MM.1S (cell line): ENCODE results near the gene RIPOR2.

ENCODE experiments used
- DNase-seq: peaks from one replicate; pipeline ENCODE4 v3.0.0-alpha.2; 2015
- H2AFZ ChIP-seq: fragments of 300-600 bp; sonication (generic); 2 replicates; pipeline ENCODE4 v1.6.0; 2016; ENCODE audit warnings: antibody characterized with exemption, low read length
- H3F3A ChIP-seq: fragments of 300-600 bp; sonication (generic); 2 replicates; pipeline ENCODE4 v1.6.1; 2016; ENCODE audit warnings: mild to moderate bottlenecking, antibody characterized with exemption, low read length, moderate library complexity, mixed read lengths; ENCODE audit not compliant: insufficient read depth
- H3K27ac ChIP-seq: fragments of 300-600 bp; sonication (generic); 2 replicates; pipeline ENCODE4 v1.5.1; 2016; ENCODE audit warnings: mild to moderate bottlenecking, low read length
- H3K27me3 ChIP-seq: fragments of 300-600 bp; sonication (generic); replicated peaks from 2 replicates; pipeline ENCODE4 v1.6.0; 2016; ENCODE audit warnings: low read length; ENCODE audit not compliant: insufficient read depth
- H3K36me3 ChIP-seq: fragments of 300-600 bp; sonication (generic); replicated peaks from 2 replicates; pipeline ENCODE4 v1.6.1; 2016; ENCODE audit warnings: mild to moderate bottlenecking, low read length, mixed read lengths; ENCODE audit not compliant: insufficient read depth
- H3K4me1 ChIP-seq: fragments of 300-600 bp; sonication (generic); 2 replicates; pipeline ENCODE4 v1.6.1; 2016; ENCODE audit warnings: low read length, mixed read lengths
- H3K4me2 ChIP-seq: fragments of 300-600 bp; sonication (generic); 2 replicates; pipeline ENCODE4 v1.6.0; 2016; ENCODE audit warnings: low read depth, low read length
- H3K4me3 ChIP-seq: fragments of 300-600 bp; sonication (generic); 2 replicates; pipeline ENCODE4 v1.5.1; 2016; ENCODE audit warnings: low read length, mixed read lengths
- H3K79me2 ChIP-seq: fragments of 300-600 bp; sonication (generic); 2 replicates; pipeline ENCODE4 v1.6.1; 2016; ENCODE audit warnings: mixed run types, low read length, mixed read lengths
- H3K9ac ChIP-seq: fragments of 300-600 bp; sonication (generic); 2 replicates; pipeline ENCODE4 v1.6.1; 2016; ENCODE audit warnings: low read length, mixed read lengths
- H3K9me2 ChIP-seq: fragments of 300-600 bp; sonication (generic); replicated peaks from 2 replicates; pipeline ENCODE4 v1.6.1; 2016; ENCODE audit warnings: mild to moderate bottlenecking, low read length, mixed read lengths; ENCODE audit not compliant: insufficient read depth
- H3K9me3 ChIP-seq: fragments of 300-600 bp; sonication (generic); replicated peaks from 2 replicates; pipeline ENCODE4 v1.6.1; 2016; ENCODE audit warnings: mild to moderate bottlenecking, low read length, mixed read lengths; ENCODE audit not compliant: insufficient read depth
- H4K20me1 ChIP-seq: fragments of 300-600 bp; sonication (generic); 2 replicates; pipeline ENCODE4 v1.6.1; 2016; ENCODE audit warnings: mild to moderate bottlenecking, low read length, moderate library complexity, mixed read lengths; ENCODE audit not compliant: insufficient read depth
- EZH2 ChIP-seq: fragments of 300-600 bp; sonication (generic); optimal IDR thresholded peaks from 2 replicates; pipeline ENCODE3; 2017; ENCODE audit warnings: low read depth, mild to moderate bottlenecking, antibody characterized with exemption, low read length, mixed read lengths
- EZH2phosphoT487 ChIP-seq: fragments of 300-600 bp; sonication (generic); IDR thresholded peaks from 2 replicates; pipeline ENCODE4 v1.6.1; 2018; ENCODE audit warnings: antibody characterized with exemption, low read length
- TF ChIP-seq, protein P1 (sequence below): fragments of 300-600 bp; sonication (generic); IDR thresholded peaks from 2 replicates; pipeline ENCODE4 v1.5.1; 2016; ENCODE audit warnings: antibody characterized with exemption, low read length, mixed read lengths

Gene RIPOR2

DNA sequence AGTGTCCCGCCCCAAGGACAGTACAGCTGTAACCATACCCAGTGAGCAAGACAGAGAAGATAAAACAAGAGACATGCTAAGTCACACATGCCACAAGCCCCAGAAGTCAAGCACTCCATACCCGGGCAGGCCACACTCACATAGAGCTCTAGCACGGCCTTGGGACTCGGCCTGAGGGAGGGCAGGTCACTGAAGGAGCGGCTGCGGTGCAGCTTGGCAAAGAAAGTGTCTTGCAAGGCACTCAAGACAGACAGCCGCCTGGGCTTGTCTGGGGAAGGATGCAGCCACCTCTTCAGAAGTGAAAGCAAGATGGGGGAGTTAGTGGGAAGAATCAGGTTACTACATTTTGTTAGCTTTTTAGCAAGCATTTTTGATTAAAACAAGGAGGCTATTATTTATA lies 88.4 kb downstream of the RIPOR2 start:
- H3K9me2 ChIP-seq = no peaks in the 10 kb centered on the region
- H4K20me1 ChIP-seq = no peaks in the 10 kb centered on the region
- no peak overlapping the region for H3K9ac ChIP-seq
- H3K9me3 ChIP-seq = no peaks in the 10 kb centered on the region
- TF ChIP-seq, protein P1, sequence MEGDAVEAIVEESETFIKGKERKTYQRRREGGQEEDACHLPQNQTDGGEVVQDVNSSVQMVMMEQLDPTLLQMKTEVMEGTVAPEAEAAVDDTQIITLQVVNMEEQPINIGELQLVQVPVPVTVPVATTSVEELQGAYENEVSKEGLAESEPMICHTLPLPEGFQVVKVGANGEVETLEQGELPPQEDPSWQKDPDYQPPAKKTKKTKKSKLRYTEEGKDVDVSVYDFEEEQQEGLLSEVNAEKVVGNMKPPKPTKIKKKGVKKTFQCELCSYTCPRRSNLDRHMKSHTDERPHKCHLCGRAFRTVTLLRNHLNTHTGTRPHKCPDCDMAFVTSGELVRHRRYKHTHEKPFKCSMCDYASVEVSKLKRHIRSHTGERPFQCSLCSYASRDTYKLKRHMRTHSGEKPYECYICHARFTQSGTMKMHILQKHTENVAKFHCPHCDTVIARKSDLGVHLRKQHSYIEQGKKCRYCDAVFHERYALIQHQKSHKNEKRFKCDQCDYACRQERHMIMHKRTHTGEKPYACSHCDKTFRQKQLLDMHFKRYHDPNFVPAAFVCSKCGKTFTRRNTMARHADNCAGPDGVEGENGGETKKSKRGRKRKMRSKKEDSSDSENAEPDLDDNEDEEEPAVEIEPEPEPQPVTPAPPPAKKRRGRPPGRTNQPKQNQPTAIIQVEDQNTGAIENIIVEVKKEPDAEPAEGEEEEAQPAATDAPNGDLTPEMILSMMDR = no peak
- no peak for TF ChIP-seq EZH2phosphoT487
- no peak for TF ChIP-seq EZH2
- H3K36me3 ChIP-seq = no peaks in the 10 kb centered on the region
- no peaks in the 10 kb centered on the region for H3K79me2 ChIP-seq
- no peaks in the 10 kb centered on the region for H3K27me3 ChIP-seq
- H2AFZ ChIP-seq = no peak overlapping the region
- no peak overlapping the region for H3K27ac ChIP-seq
- H3K4me3 ChIP-seq = no peak overlapping the region
- DNase-seq = no peak
- H3F3A ChIP-seq = no peaks in the 10 kb centered on the region
- H3K4me2 ChIP-seq = no peak overlapping the region
- no peaks in the 10 kb centered on the region for H3K4me1 ChIP-seq

GRCh38 chr6:24845578-24845977 lies 90.2 kb downstream of the RIPOR2 start:
- no peaks in the 10 kb centered on the region for H3K9me2 ChIP-seq
- no peak overlapping the region for H3K9ac ChIP-seq
- no peak overlapping the region for H3K4me2 ChIP-seq
- no peaks in the 10 kb centered on the region for H4K20me1 ChIP-seq
- H3K9me3 ChIP-seq = no peaks in the 10 kb centered on the region
- no peaks in the 10 kb centered on the region for H3K27me3 ChIP-seq
- TF ChIP-seq EZH2phosphoT487 = no peak
- TF ChIP-seq EZH2 = no peak
- no peaks in the 10 kb centered on the region for H3K36me3 ChIP-seq
- no peaks in the 10 kb centered on the region for H3K79me2 ChIP-seq
- no peak overlapping the region for H3K4me3 ChIP-seq
- H3F3A ChIP-seq = no peaks in the 10 kb centered on the region
- H2AFZ ChIP-seq = no peak overlapping the region
- DNase-seq = no peak
- no peak overlapping the region for H3K27ac ChIP-seq
- no peaks in the 10 kb centered on the region for H3K4me1 ChIP-seq

GRCh38 chr6:24844903-24845302 lies 90.9 kb downstream of the RIPOR2 start:
- Histone ChIP-seq H3K27ac (no peak overlapping the region), H4K20me1 (no peaks in the 10 kb centered on the region), H2AFZ (no peak overlapping the region), H3K79me2 (no peaks in the 10 kb centered on the region), H3K4me3 (no peak overlapping the region), H3K36me3 (no peaks in the 10 kb centered on the region), H3K9ac (no peak overlapping the region), H3K9me2 (no peaks in the 10 kb centered on the region), H3K4me2 (no peak overlapping the region), H3K9me3 (no peaks in the 10 kb centered on the region), H3K27me3 (no peaks in the 10 kb centered on the region), H3K4me1 (peaks cover 2% of the 10 kb centered on the region; the same call in 1 of the 2 replicates), H3F3A (no peaks in the 10 kb centered on the region)
- no peak for TF ChIP-seq EZH2
- TF ChIP-seq, protein P1 = no peak
- TF ChIP-seq EZH2phosphoT487 = no peak
- DNase-seq = no peak

DNA sequence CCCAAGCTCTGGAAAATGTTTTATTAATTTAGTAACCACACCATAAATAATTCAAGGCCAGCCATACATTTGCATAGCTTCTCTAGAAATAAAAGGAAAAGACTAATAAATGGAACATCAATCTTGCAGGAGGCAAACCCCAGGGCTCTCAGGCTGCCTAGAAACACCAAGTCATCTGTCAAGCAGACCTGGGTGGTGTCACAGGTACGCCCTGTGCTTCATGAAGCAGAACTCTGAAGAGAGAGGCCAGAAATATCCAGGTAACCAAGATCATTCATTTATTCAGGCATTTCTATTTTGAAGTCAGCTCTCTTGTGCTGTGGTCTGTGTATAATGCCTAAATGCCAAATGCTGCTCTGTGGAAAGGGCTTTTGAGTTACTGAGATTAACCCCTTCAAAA lies 91.7 kb downstream of the RIPOR2 start:
- H2AFZ ChIP-seq = no peak overlapping the region
- H3K79me2 ChIP-seq = no peaks in the 10 kb centered on the region
- H3K9me3 ChIP-seq = no peaks in the 10 kb centered on the region
- H3K9me2 ChIP-seq = no peaks in the 10 kb centered on the region
- peaks cover 8% of the 10 kb centered on the region for H3K4me1 ChIP-seq
- TF ChIP-seq EZH2phosphoT487 (no peak), EZH2 (no peak)
- TF ChIP-seq, protein P1 = no peak
- no peaks in the 10 kb centered on the region for H3K36me3 ChIP-seq
- H3K4me3 ChIP-seq = no peak overlapping the region
- no peaks in the 10 kb centered on the region for H3K27me3 ChIP-seq
- no peak overlapping the region for H3K27ac ChIP-seq
- no peak for DNase-seq
- H3K9ac ChIP-seq = no peak overlapping the region
- no peaks in the 10 kb centered on the region for H4K20me1 ChIP-seq
- H3F3A ChIP-seq = peaks cover 6% of the 10 kb centered on the region
- H3K4me2 ChIP-seq = no peak overlapping the region
